DOHH2 (cell line): ENCODE results near the gene MUC2.

Experiments
- EZH2phosphoT487 ChIP-seq: fragments of 200-600 bp; sonication (generic); IDR thresholded peaks from 2 replicates; pipeline ENCODE4 v1.6.1; 2017; ENCODE audit warnings: borderline replicate concordance, mild to moderate bottlenecking, antibody characterized with exemption, low read length, moderate library complexity, mixed read lengths
- TF ChIP-seq, protein P1 (sequence below): fragments of 200-600 bp; sonication (generic); IDR thresholded peaks from one replicate; pipeline ENCODE4 v1.5.1; 2014; ENCODE audit warnings: antibody characterized with exemption, mild to moderate bottlenecking, low read depth, low read length; ENCODE audit not compliant: poor library complexity, severe bottlenecking

DNA sequence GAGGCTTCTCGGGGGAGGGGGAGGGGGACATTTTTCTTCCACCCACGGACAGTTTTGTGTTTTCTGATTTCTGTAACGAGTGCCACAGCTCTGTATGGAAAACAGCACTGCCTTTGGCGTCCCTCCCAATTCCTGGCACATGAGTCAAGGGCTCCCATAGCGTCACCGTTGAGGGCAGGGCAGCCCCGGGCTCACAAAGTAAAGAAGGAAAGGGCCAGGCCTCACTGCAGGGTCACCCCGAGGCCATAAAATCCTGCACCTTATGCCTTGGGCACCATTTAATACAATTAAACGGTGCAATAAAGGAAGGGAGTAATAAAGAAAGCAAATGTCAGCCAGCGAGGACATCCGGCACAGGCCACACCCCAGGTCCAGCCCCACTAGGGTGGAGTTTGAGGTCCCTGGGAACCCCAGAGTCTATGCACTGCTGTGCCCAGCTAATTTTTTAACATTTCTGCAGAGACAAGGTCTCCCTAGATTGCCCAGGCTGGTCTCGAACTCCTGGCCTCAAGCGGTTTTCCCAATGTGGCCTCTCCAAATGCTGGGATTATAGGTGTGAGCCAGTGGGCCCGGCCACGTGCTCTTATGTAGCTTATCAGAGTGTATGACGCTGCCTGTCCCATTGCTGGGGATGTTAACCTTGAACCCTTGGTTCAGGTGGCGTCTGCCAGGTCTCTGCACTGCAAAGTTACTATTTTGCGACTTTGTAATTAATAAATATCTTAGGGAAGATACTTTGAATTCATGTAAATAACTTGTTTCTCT lies 13.6 kb upstream of the MUC2 start:
- TF ChIP-seq, protein P1, sequence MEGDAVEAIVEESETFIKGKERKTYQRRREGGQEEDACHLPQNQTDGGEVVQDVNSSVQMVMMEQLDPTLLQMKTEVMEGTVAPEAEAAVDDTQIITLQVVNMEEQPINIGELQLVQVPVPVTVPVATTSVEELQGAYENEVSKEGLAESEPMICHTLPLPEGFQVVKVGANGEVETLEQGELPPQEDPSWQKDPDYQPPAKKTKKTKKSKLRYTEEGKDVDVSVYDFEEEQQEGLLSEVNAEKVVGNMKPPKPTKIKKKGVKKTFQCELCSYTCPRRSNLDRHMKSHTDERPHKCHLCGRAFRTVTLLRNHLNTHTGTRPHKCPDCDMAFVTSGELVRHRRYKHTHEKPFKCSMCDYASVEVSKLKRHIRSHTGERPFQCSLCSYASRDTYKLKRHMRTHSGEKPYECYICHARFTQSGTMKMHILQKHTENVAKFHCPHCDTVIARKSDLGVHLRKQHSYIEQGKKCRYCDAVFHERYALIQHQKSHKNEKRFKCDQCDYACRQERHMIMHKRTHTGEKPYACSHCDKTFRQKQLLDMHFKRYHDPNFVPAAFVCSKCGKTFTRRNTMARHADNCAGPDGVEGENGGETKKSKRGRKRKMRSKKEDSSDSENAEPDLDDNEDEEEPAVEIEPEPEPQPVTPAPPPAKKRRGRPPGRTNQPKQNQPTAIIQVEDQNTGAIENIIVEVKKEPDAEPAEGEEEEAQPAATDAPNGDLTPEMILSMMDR: no peak
- no peak for TF ChIP-seq EZH2phosphoT487
